GM18505 (cell line): ENCODE data around the gene SST.

Source experiments
- ATAC-seq: cut with Tn5 transposase; IDR thresholded peaks from one replicate; pipeline ENCODE4 v1.9.1; 2021; ENCODE audit not compliant: unreplicated experiment
- POLR2A ChIP-seq: IDR thresholded peaks from 4 replicates; pipeline ENCODE4 v1.6.1; 2011; ENCODE audit warnings: borderline replicate concordance; ENCODE audit not compliant: insufficient read depth, insufficient read length; ENCODE audit errors: extremely low read depth

SST gene

GRCh38 chr3:187669675-187670504, at the start of gene SST:
TSS of gene SST (minus strand) at chr3:187670394. CDS start at chr3:187670291, 103 bp downstream.
- no peak for ATAC-seq
- no peak for TF ChIP-seq POLR2A

DNA sequence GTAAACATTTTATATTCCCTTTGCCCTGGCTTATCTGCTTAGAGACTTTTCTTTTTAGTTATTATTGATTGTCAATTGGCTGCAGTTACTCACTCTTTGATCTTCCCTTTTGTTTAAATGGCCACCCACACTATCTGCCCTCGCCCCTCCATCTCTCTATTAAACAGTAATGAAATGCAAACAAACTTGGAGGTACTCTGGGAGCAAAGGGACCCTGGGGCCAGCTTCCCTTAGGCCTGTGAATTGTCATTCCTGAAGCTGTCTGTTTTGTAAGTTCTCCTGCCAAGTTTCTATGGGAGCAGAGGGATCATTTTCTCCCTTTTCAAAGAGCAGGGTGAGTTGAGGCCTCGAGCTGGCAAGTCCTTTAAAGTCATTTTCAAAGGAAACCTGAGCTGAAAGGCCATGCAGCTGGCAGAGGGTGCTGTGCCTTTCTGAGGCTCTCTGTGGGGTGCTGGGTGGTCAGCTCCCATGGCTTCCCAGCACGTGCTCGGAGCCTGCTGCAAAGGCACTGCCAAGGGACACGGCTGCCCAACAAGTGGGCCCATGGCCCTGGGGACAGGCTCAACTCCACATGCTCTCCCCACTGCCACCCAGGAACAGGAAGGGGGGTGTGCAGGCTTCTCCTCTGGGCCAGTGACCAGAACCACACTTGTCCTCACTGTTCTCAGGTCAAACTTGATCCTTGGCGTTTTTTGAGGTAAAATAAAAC, 49.6 kb upstream of the SST start:
- ATAC-seq = no peak
- TF ChIP-seq POLR2A = no peak

GRCh38 chr3:187718802-187719201, 48.6 kb upstream of the SST start:
- ATAC-seq = no peak
- no peak for TF ChIP-seq POLR2A

DNA sequence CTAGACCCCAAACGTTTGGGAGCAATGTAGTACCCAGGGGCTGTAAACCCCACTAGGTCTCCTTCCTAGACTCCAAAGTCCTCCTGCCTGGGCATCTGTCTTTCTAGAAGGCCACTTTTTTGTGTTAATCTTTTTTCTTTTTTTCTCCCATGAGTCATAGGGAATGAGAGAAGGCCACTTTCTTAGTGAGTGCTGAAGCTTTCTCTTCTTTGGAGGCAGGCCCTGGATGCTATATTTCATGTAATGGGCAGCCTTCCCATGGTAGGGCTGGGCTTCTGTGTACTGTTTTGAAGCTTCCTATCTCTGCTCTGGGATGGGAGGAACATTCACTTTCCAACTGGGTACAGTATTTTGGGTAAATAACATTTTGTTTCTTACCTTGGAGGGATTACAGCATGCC, 47.4 kb upstream of the SST start:
- ATAC-seq = no peak
- no peak for TF ChIP-seq POLR2A

DNA sequence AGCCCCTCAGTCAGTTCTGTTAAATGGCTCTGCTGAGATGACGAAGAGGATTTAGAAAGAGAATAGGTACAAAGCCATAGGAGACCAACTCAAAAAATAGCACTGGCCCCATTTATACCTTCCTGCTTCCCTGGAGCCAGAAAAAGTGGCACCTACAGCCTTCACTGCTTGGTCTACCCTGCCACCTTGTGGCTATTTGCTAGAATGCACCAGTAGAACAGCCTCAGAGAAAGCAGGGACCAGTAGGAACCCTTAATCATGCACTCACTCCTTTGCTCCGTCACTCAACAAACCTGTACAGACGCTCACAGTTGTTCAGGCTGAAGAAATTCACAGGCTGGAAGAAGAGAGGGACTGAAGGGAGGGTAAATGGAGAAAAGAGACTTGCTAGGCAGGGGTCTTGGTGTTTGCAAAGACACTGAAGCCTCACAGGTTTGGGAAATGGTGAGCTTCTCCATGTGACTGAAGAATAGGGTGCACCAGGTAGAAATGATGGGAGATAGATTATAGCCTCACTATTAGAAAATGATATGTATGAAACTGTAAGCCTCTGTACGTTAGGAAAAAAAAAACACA, 44.3 kb upstream of the SST start:
- ATAC-seq = no peak
- no peak for TF ChIP-seq POLR2A

DNA sequence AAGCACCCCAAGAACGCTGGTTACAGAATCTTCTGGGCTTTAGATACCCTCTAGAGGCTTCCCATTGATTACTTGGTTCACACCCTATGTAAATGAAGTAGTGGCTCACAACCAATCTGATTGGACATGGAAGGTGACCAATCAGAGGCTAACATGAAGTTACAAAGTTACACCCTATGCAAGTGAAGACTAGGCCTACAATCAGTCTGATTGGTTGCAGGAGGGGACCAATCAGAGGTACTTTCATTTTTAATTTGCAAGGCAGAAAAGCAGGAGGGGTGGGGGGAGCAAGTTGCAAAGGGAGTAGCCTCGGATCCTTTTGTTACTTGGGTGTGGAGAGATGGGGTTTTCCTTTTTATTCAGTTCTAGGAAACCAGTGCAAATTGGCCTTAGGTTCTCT, 43.3 kb upstream of the SST start:
- no peak for ATAC-seq
- no peak for TF ChIP-seq POLR2A

GRCh38 chr3:187709155-187709554, 39.0 kb upstream of the SST start:
- no peak for TF ChIP-seq POLR2A
- ATAC-seq = no peak

DNA sequence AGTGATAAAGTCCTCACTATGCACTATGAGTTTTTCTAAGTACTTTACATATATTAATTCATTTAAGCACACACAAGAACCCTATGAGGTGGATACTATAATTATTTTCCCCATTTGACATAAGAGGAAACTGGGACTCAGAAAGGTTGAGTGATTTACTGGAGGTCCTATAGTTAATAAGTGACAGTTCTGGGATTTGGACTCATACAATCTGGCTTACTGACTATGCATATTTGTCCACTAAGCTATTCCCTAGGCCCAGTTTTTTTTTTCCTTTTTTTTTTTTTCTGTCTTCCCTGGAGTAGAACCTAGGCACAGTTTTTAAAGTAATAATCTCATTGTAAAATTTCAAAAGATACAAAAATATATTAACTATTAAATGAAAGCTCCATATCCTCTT, 38.5 kb upstream of the SST start:
- no peak for TF ChIP-seq POLR2A
- no peak for ATAC-seq

GRCh38 chr3:187706971-187707370, 36.8 kb upstream of the SST start:
- no peak for TF ChIP-seq POLR2A
- ATAC-seq = no peak

DNA sequence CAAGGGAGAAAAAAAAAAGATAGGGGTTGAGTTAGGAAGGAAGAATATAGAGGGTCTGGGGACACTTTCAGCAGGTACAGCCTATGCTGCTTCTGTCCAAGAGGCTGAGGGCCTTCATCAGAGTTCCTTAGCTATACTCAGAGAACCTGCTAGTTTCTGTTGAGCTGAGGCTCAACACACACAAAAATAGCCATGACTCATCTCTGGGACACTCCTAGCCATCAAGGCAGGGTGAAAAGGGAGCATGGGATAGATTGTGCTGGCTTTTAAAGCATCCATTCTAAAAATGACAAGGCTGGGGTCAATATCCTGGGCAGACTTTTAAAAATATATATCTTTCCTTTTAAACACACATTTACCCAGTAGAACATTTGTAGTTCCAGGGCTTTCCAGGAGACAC, 35.0 kb upstream of the SST start:
- TF ChIP-seq POLR2A = no peak
- ATAC-seq = no peak

GRCh38 chr3:187702507-187703033, 32.4 kb upstream of the SST start, which contains the start of gene RTP2:
TSS of gene RTP2 (minus strand) at chr3:187702557. CDS start at chr3:187702128, 429 bp downstream.
- TF ChIP-seq POLR2A = no peak
- ATAC-seq = no peak

DNA sequence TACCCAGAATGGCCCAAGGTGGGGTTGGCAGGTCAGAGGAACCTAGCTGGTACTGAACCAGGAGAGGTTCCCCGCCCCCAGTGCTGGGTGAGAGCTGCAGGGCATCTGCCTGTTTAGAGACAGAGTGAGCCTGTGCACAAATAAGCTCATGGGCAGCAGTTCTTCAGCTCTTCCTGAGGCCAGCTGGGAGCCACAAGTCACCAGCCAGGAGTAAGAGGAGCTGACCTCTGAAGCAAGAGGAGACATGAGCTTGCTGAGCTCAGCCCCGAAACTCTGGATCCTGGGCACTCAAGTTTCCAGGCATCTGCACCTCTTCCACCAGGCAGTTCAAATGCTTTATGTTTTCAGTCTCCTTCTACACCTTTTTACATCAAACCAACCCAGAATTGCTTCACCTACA, 30.1 kb upstream of the SST start:
- no peak for TF ChIP-seq POLR2A
- no peak for ATAC-seq
